Testis (tissue), 3 donors: ENCODE results near the gene USP16. TPM values are rescaled to one million over a fixed set of nuclear protein-coding genes. Genes with fewer than 3 reads are reported as not detected.
A peak's percentile ranks its signal among the peaks of the same experiment; 100 is the strongest.

Experiments
- DNase-seq: peaks from one replicate; pipeline ENCODE4 v3.0.0-alpha.2; 2019
- H3K27ac ChIP-seq, 2 donors: fragments of 200-600 bp; sonication (generic); one replicate each; pipeline ENCODE4 v1.5.1; 2019
- H3K27me3 ChIP-seq: fragments of 200-600 bp; sonication (generic); one replicate; pipeline ENCODE4 v1.5.1; 2019
- H3K36me3 ChIP-seq: fragments of 200-600 bp; sonication (generic); one replicate; pipeline ENCODE4 v1.5.1; 2017; ENCODE audit warnings: low read depth; ENCODE audit errors: missing control alignments
- H3K4me1 ChIP-seq: fragments of 200-600 bp; sonication (generic); one replicate; pipeline ENCODE4 v1.5.1; 2019
- H3K4me3 ChIP-seq, 2 donors: fragments of 200-600 bp; sonication (generic); one replicate each; pipeline ENCODE4 v1.5.1; 2017 to 2019
- H3K9me3 ChIP-seq: fragments of 200-600 bp; sonication (generic); one replicate; pipeline ENCODE4 v1.5.1; 2017
- POLR2A ChIP-seq: fragments of 450-650 bp; IDR thresholded peaks from one replicate; pipeline ENCODE4 v1.6.1; 2017; ENCODE audit warnings: antibody characterized with exemption, mild to moderate bottlenecking, moderate library complexity
- WGBS, 2 donors: methylation state at CpG; one replicate each; pipeline ENCODE4 v1.1.5; 2018; 5-methylcytosine and 5-hydroxymethylcytosine counted together
- intact Hi-C: fragments of 100-400 bp; cut with DNase I; formaldehyde crosslinking; loops from one replicate; pipeline ENCODE4 v1.15.1; 2023; ENCODE audit warnings: low total_unique reads
- polyA plus RNA-seq: library from polyadenylated mRNA; stranded (reverse); fragments of 350-450 nt; fragmentation: Illumina TruSeq; extraction: RNeasy Lipid Tissue Mini Kit (QIAGEN cat#74804); gene quantifications from one replicate; pipeline ENCODE4 v1.2.3, GENCODE V29; 2014; ENCODE audit warnings: low read depth, low replicate concordance; ENCODE audit not compliant: insufficient read depth
- total RNA-seq, 2 donors: library from RNA; depleted of rRNA; stranded (reverse); fragments of >200 nt; gene quantifications; one replicate each; pipeline ENCODE4 v1.2.3, GENCODE V29; 2016
- TF ChIP-seq, protein P1 (sequence below), 3 experiments: fragments of 450-650 bp in 2 of 3; fragments of 200-600 bp in 1 of 3; sonication (generic) in 1 of 3; IDR thresholded peaks; one replicate each; pipeline ENCODE4 v1.5.1; 2016 to 2019; ENCODE audit warnings: antibody characterized with exemption in 3 of 3, mild to moderate bottlenecking in 2 of 3, moderate library complexity in 1 of 3

USP16 gene
- total and polyA plus RNA-seq, 3 donors from 2014 or later: 17.9 to 37.9 (median 33.2) TPM

DNA sequence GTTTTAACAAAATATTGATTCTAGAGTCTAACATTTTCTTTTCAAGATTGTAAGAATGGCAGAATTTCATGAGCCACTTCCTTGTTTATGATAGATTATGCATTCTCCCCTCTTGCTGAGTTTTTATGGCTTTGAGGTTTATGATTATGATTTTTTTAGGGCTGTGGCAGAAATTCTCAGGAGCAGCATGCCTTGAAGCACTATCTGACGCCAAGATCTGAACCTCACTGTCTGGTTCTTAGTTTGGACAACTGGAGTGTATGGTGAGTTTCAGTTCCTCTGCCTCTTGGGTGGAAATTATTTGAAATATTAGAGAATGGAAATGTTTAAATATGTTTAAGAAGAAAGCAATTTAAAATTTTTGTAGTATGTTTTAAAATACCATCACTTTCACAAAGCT lies 10.2 kb downstream of the USP16 start:
- Histone ChIP-seq H3K27me3 (no peaks in the 10 kb centered on the region), H3K36me3 (no peaks in the 10 kb centered on the region), H3K4me3 (no peak overlapping the region), H3K9me3 (no peaks in the 10 kb centered on the region), H3K27ac (no peak overlapping the region), H3K4me1 (peaks cover 6% of the 10 kb centered on the region)
- intact Hi-C loops: no loop called here
- 50 to 76% methylated on average over 1 of the region's 1 CpG for WGBS, 2 donors
- no peak for TF ChIP-seq POLR2A
- TF ChIP-seq, protein P1, sequence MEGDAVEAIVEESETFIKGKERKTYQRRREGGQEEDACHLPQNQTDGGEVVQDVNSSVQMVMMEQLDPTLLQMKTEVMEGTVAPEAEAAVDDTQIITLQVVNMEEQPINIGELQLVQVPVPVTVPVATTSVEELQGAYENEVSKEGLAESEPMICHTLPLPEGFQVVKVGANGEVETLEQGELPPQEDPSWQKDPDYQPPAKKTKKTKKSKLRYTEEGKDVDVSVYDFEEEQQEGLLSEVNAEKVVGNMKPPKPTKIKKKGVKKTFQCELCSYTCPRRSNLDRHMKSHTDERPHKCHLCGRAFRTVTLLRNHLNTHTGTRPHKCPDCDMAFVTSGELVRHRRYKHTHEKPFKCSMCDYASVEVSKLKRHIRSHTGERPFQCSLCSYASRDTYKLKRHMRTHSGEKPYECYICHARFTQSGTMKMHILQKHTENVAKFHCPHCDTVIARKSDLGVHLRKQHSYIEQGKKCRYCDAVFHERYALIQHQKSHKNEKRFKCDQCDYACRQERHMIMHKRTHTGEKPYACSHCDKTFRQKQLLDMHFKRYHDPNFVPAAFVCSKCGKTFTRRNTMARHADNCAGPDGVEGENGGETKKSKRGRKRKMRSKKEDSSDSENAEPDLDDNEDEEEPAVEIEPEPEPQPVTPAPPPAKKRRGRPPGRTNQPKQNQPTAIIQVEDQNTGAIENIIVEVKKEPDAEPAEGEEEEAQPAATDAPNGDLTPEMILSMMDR (IDR thresholded peaks at IDR 0.05): no peak
- no peak for DNase-seq

DNA sequence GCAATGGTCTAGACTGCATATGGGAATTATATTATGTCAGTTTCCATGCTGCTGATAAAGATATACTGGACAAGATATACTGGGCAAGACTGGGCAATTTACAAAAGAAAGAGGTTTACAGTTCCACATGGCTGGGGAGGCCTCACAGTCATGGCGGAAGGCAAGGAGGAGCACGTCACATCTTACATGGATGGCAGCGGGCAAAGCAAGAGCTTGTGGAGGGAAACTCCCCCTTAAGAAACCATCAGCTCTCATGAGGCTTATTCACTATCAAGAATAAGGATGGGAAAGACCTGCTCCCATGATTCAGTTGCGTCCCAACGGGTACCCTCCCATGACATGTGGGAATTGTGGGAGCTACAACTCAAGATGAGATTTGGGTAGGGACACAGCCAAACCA lies 27.8 kb downstream of the USP16 start:
- H3K9me3 ChIP-seq: no peaks in the 10 kb centered on the region
- DNase-seq: no peak
- H3K4me1 ChIP-seq: no peaks in the 10 kb centered on the region
- H3K36me3 ChIP-seq: no peaks in the 10 kb centered on the region
- no peak overlapping the region for H3K4me3 ChIP-seq
- no peak overlapping the region for H3K27ac ChIP-seq
- intact Hi-C loops: no loop called here
- no peaks in the 10 kb centered on the region for H3K27me3 ChIP-seq
- TF ChIP-seq, protein P1 (IDR thresholded peaks at IDR 0.05): no peak
- no peak for TF ChIP-seq POLR2A
- WGBS, 2 donors: 89 to 98% methylated on average over 5 of the region's 5 CpGs

DNA sequence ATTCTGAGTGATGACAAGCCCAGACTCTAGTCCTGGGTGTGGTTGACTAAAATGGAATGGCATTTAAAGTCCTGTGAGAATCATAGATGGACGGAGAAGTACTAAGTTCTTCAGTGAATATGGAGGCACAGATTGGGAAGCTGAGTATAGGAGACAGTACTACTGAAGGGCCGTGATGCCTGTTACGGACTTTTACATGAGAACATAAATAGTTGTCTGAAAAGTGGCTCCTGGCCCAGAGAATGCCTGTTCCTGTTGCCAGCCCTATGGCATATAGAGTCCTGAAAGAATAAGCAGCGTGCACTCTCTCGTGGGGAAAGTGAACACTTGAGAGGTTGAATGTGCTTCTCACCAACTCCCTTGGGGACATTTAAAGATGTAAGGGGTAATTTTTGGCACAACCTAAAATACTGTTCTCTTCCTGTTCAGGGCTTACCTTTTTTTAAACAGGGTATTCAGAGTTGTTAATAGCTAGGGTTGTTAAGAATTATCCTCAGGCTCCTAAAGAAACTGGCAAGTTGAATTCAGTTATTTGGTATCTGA lies 28.6 kb downstream of the USP16 start:
- Histone ChIP-seq H3K27ac (peak overlapping the region in 1 of 2 donors; percentile 19), H3K36me3 (no peaks in the 10 kb centered on the region)

DNA sequence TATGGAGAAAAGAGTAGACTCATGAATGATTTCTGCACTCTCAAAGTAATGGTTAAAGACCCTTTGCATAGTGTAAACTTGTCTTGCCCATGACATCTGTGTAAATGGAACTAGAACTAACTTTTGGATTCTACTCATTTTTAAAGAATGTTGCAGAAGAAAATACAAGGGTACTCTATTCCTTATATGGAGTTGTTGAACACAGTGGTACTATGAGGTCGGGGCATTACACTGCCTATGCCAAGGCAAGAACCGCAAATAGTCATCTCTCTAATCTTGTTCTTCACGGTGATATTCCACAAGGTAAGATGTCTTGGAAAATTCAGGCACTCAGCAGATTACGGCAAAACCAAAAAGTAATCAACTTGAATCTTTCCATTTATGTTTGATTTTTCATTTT lies 29.2 kb downstream of the USP16 start:
- no peaks in the 10 kb centered on the region for H3K36me3 ChIP-seq
- H3K27ac ChIP-seq: peak overlapping the region in 1 of 2 donors; percentile 19
- H3K27me3 ChIP-seq: no peaks in the 10 kb centered on the region
- H3K9me3 ChIP-seq: no peaks in the 10 kb centered on the region
- no peak overlapping the region for H3K4me3 ChIP-seq
- intact Hi-C loops: no loop called here
- no peak for DNase-seq
- WGBS, 2 donors: 78 to 80% methylated on average over 4 of the region's 4 CpGs
- no peak for TF ChIP-seq POLR2A
- TF ChIP-seq, protein P1 (IDR thresholded peaks at IDR 0.05): no peak
- no peaks in the 10 kb centered on the region for H3K4me1 ChIP-seq

More for the DNA sequence above, 28.6 kb downstream of the USP16 start:
- no peak for DNase-seq
- H3K27me3 ChIP-seq: no peaks in the 10 kb centered on the region
- intact Hi-C loops: no loop called here
- H3K4me3 ChIP-seq: no peak overlapping the region
- no peaks in the 10 kb centered on the region for H3K4me1 ChIP-seq
- 79 to 86% methylated on average over 5 of the region's 5 CpGs for WGBS, 2 donors
- H3K9me3 ChIP-seq: no peaks in the 10 kb centered on the region
- TF ChIP-seq, protein P1 (IDR thresholded peaks at IDR 0.05): no peak
- no peak for TF ChIP-seq POLR2A

DNA sequence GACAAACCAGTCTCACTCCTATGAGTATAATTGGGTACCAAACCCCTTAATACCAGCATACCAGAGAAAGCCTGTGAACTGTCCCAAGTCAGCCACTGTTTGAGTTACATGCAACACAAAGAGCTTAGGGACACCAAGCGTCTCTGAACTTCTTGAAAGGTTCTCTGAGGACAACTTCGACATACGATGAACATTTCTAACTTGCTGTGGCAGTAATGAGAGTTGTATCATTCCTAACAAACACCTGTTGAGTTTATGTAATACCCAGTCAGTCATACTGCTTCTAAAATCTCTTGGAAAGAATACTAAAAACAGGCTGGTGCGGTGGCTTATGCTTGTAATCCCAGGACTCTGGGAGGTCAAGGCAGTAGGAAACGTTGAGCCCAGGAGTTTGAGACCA lies 30.6 kb downstream of the USP16 start:
- no peak for TF ChIP-seq POLR2A
- TF ChIP-seq, protein P1 (IDR thresholded peaks at IDR 0.05): no peak
- Histone ChIP-seq H3K27me3 (no peaks in the 10 kb centered on the region), H3K9me3 (no peaks in the 10 kb centered on the region), H3K4me3 (no peak overlapping the region), H3K36me3 (no peaks in the 10 kb centered on the region), H3K4me1 (no peaks in the 10 kb centered on the region), H3K27ac (no peak overlapping the region)
- DNase-seq: no peak
- 83 to 86% methylated on average over 5 of the region's 5 CpGs for WGBS, 2 donors
- intact Hi-C loops: no loop called here
